ENCODE results near the gene ABCD3. TPM values are rescaled to one million over a fixed set of nuclear protein-coding genes. Genes with fewer than 3 reads are reported as not detected.

The ABCD3 gene
- total and polyA plus RNA-seq, 2 of the 13 experiments (the other 11 are each of a cell fraction or from before 2014, with no cell fraction given) = 27.5 to 166 TPM

- no peaks in the 10 kb centered on the region for H3K9me3 ChIP-seq (ENCODE audit: low read length)
- H4K20me1 ChIP-seq (ENCODE audit: insufficient read depth, low read length) = no peaks in the 10 kb centered on the region
- CTCF ChIA-PET (ENCODE audit: low intra/inter-chr PET ratio, low total read pairs) = interaction anchor here (1.5 kb wide), 1 partner anchor 283 kb away, joined by 4 read pairs; no protein-coding TSS in a partner anchor
- no peak for ATAC-seq
- FAIRE-seq = no peak
- no peak for DNase-seq (ENCODE audit: low spot score)
- H3K9ac ChIP-seq (ENCODE audit: insufficient read depth, low read depth, low read length) = no peak overlapping the region
- H2AFZ ChIP-seq (ENCODE audit: low read length) = no peak overlapping the region
- H3K4me3 ChIP-seq (replicated peaks in 1 of 3; ENCODE audit: insufficient read depth in 1 of 3, low read depth in 2 of 3, low read length in 3 of 3) = no peak overlapping the region
- no peaks in the 10 kb centered on the region for H3K79me2 ChIP-seq (ENCODE audit: insufficient read depth, low read length)
- no TSS peak for BruUV-seq (replicated peaks)
- no peaks in the 10 kb centered on the region for H3K27me3 ChIP-seq (ENCODE audit: control insufficient read depth in 1 of 2, insufficient read depth in 2 of 2, low read length in 2 of 2)
- POLR2A ChIA-PET = no interaction called here
- H3K36me3 ChIP-seq (replicated peaks in 1 of 2; ENCODE audit: control insufficient read depth in 1 of 2, insufficient read depth in 2 of 2, low read length in 2 of 2) = peaks cover 0 to 16% of the 10 kb centered on the region in 2 experiments; a peak in 2 of 5 replicates
- in situ Hi-C loops (cut with HindIII; ENCODE audit: extremely low pct_ligation_motif_present, low pct_unique_long_range_greater_than_20kb) = loop anchor here (5.0 kb wide), 2 partner anchors 75 to 285 kb away; no protein-coding TSS in a partner anchor
- H3K4me2 ChIP-seq (ENCODE audit: low read depth, low read length) = no peak overlapping the region
- WGBS (ENCODE audit: low lambda C conversion rate) = 87% methylated on average over 4 of the region's 4 CpGs
- TF ChIP-seq ATAD3A (CRISPR knock-in tag; IDR thresholded peaks at IDR 0.05) (no peak), ZNF484 (CRISPR knock-in tag; IDR thresholded peaks at IDR 0.05; ENCODE audit: borderline replicate concordance, low read depth) (no peak), RBM22 (optimal IDR thresholded peaks at IDR 0.05; ENCODE audit: low read length) (peak; percentile 36), XBP1 (CRISPR knock-in tag; IDR thresholded peaks at IDR 0.05) (no peak), CTCF (CRISPR knock-in tag; IDR thresholded peaks at IDR 0.05) (peak; percentile 47), CHCHD3 (CRISPR knock-in tag; IDR thresholded peaks at IDR 0.05) (no peak), DNMT1 (CRISPR knock-in tag; IDR thresholded peaks at IDR 0.05) (no peak), NCOR1 (IDR thresholded peaks at IDR 0.05; ENCODE audit: borderline replicate concordance, low read length) (no peak), JUN (CRISPR knock-in tag; IDR thresholded peaks at IDR 0.05) (no peak), AHR (CRISPR knock-in tag; IDR thresholded peaks at IDR 0.05) (no peak), SYNCRIP (IDR thresholded peaks at IDR 0.05; ENCODE audit: insufficient read depth, low read depth, low read length) (no peak), STAG1 (CRISPR knock-in tag; IDR thresholded peaks at IDR 0.05) (peak; percentile 60), YEATS2 (CRISPR knock-in tag; IDR thresholded peaks at IDR 0.05; ENCODE audit: borderline replicate concordance) (no peak)
- no peak overlapping the region for H3K27ac ChIP-seq (ENCODE audit: extremely low read length, insufficient read depth, low read length)
- intact Hi-C loops (cut with micrococcal nuclease; ENCODE audit: unreplicated experiment) = loop anchor here (5.0 kb wide), 1 partner anchor 75 kb away; no protein-coding TSS in a partner anchor
- no peaks in the 10 kb centered on the region for H3K4me1 ChIP-seq (ENCODE audit: insufficient read depth, low read length)
These were observed 104.1 kb downstream of the ABCD3 start for GRCh38 chr1:94522304-94522703.

Measured in HepG2 (cell line).